Hepatocyte (in vitro differentiated cells): Measurements from ENCODE around the gene THSD4. TPM values are rescaled to one million over a fixed set of nuclear protein-coding genes. Genes with fewer than 3 reads are reported as not detected.

ENCODE experiments used
- DNase-seq: peaks from one replicate; pipeline ENCODE4 v3.0.0-alpha.2; 2016; ENCODE audit warnings: low spot score
- H2AFZ ChIP-seq: fragments of 200-600 bp; sonication (generic); 2 replicates; pipeline ENCODE4 v1.6.0; 2016; ENCODE audit warnings: antibody characterized with exemption, mild to moderate bottlenecking
- H3K27ac ChIP-seq: fragments of 200-600 bp; sonication (generic); 2 replicates; pipeline ENCODE4 v1.5.1; 2016; ENCODE audit warnings: mild to moderate bottlenecking
- H3K27me3 ChIP-seq: fragments of 200-600 bp; sonication (generic); 2 replicates; pipeline ENCODE4 v1.6.1; 2016
- H3K36me3 ChIP-seq: fragments of 200-600 bp; sonication (generic); replicated peaks from 2 replicates; pipeline ENCODE4 v1.5.1; 2016; ENCODE audit warnings: low read depth; ENCODE audit not compliant: insufficient read depth
- H3K4me1 ChIP-seq: fragments of 200-600 bp; sonication (generic); 2 replicates; pipeline ENCODE4 v1.5.1; 2016; ENCODE audit warnings: mild to moderate bottlenecking, moderate library complexity; ENCODE audit not compliant: insufficient read depth
- H3K4me2 ChIP-seq: fragments of 200-600 bp; sonication (generic); 2 replicates; pipeline ENCODE4 v1.6.0; 2016
- H3K4me3 ChIP-seq: fragments of 200-600 bp; sonication (generic); 2 replicates; pipeline ENCODE4 v1.5.1; 2016; ENCODE audit warnings: mild to moderate bottlenecking
- H3K79me2 ChIP-seq: fragments of 200-600 bp; sonication (generic); 2 replicates; pipeline ENCODE4 v1.6.0; 2017; ENCODE audit warnings: mild to moderate bottlenecking
- H3K9me2 ChIP-seq: fragments of 200-600 bp; sonication (generic); replicated peaks from 2 replicates; pipeline ENCODE4 v1.6.0; 2017; ENCODE audit warnings: mild to moderate bottlenecking; ENCODE audit not compliant: insufficient read depth
- H3K9me3 ChIP-seq: fragments of 200-600 bp; sonication (generic); 2 replicates; pipeline ENCODE4 v1.5.1; 2016; ENCODE audit warnings: low read depth, mild to moderate bottlenecking
- H4K20me1 ChIP-seq: fragments of 200-600 bp; sonication (generic); 2 replicates; pipeline ENCODE4 v1.6.0; 2016; ENCODE audit warnings: mild to moderate bottlenecking; ENCODE audit not compliant: insufficient read depth, poor library complexity, severe bottlenecking
- EZH2 ChIP-seq: fragments of 200-600 bp; sonication (generic); IDR thresholded peaks from 2 replicates; pipeline ENCODE4 v1.6.1; 2016; ENCODE audit warnings: antibody characterized with exemption, mild to moderate bottlenecking, borderline replicate concordance
- EZH2phosphoT487 ChIP-seq: fragments of 200-600 bp; sonication (generic); IDR thresholded peaks from one replicate; pipeline ENCODE4 v1.6.1; 2018; ENCODE audit warnings: antibody characterized with exemption, mild to moderate bottlenecking, low read depth, moderate library complexity; ENCODE audit not compliant: unreplicated experiment, severe bottlenecking
- WGBS: methylation state at CpG from one replicate; pipeline ENCODE4 v1.1.6; 2016; ENCODE audit warnings: low lambda C conversion rate; ENCODE audit errors: missing lambda C conversion rate; 5-methylcytosine and 5-hydroxymethylcytosine counted together
- polyA plus RNA-seq: library from polyadenylated mRNA; unstranded; fragments of >200 nt; fragmentation: Nextera tagmentation; extraction: Ambion mirVana; gene quantifications from 2 replicates; pipeline ENCODE4 v1.2.1, GENCODE V29; 2016
- total RNA-seq: library from RNA; depleted of rRNA; stranded (reverse); fragments of >200 nt; gene quantifications from 2 replicates; pipeline ENCODE4 v1.2.3, GENCODE V29; 2014
- TF ChIP-seq, protein P1 (sequence below): fragments of 200-600 bp; sonication (generic); IDR thresholded peaks from 2 replicates; pipeline ENCODE4 v1.5.1; 2016; ENCODE audit warnings: antibody characterized with exemption, mild to moderate bottlenecking; ENCODE audit not compliant: poor library complexity

Gene THSD4
- total and polyA plus RNA-seq, 2 experiments from 2014 or later, result 4.3 to 7.0 TPM

DNA sequence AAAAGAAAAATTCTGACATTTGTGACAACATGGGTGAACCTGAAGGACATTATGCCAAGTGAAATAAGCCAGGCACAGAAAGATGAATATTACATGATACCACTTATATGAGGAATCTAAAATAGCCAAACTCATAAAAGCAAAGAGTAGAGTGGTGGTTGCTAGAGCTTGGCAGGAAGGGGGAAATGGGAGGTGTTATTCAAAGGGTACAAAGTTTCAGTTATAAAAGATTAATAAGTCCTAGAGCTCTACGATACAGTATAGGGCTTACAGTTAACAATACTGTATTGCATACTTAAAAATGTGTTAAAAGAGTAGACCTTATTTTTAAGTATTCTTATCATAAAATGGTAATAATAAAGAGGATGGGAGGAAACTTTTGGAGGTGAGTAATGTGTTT is 583.5 kb downstream of the THSD4 start:
- Histone ChIP-seq H3K4me3 (no peak overlapping the region), H3K9me2 (no peaks in the 10 kb centered on the region), H3K36me3 (no peaks in the 10 kb centered on the region), H3K27ac (no peak overlapping the region), H4K20me1 (no peaks in the 10 kb centered on the region), H2AFZ (no peak overlapping the region), H3K79me2 (no peaks in the 10 kb centered on the region), H3K9me3 (no peaks in the 10 kb centered on the region), H3K4me1 (no peaks in the 10 kb centered on the region), H3K27me3 (no peaks in the 10 kb centered on the region), H3K4me2 (no peak overlapping the region)
- DNase-seq, result no peak
- TF ChIP-seq EZH2, result no peak
- TF ChIP-seq, protein P1, sequence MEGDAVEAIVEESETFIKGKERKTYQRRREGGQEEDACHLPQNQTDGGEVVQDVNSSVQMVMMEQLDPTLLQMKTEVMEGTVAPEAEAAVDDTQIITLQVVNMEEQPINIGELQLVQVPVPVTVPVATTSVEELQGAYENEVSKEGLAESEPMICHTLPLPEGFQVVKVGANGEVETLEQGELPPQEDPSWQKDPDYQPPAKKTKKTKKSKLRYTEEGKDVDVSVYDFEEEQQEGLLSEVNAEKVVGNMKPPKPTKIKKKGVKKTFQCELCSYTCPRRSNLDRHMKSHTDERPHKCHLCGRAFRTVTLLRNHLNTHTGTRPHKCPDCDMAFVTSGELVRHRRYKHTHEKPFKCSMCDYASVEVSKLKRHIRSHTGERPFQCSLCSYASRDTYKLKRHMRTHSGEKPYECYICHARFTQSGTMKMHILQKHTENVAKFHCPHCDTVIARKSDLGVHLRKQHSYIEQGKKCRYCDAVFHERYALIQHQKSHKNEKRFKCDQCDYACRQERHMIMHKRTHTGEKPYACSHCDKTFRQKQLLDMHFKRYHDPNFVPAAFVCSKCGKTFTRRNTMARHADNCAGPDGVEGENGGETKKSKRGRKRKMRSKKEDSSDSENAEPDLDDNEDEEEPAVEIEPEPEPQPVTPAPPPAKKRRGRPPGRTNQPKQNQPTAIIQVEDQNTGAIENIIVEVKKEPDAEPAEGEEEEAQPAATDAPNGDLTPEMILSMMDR, result no peak
- no peak for TF ChIP-seq EZH2phosphoT487
- 88% methylated on average over 1 of the region's 1 CpG for WGBS

DNA sequence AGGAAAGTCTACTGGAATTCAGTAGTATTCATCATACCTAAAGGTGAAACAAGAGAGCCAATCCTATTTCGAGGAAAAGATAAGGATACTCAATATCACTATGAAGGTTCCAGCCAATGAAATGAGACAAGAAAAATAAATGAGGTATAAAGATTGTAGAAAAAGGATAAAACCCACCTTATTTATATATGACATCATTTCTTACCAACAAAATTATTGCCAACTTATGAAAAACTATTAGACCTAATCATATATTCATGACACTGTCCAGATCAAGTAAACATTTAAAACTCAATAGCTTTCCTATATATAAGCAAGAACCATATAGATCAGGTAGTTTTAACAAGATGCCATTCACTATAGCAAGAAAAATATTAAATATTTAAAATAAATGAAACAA is 584.7 kb downstream of the THSD4 start:
- H2AFZ ChIP-seq, result no peak overlapping the region
- H3K9me2 ChIP-seq, result no peaks in the 10 kb centered on the region
- H3K9me3 ChIP-seq, result no peaks in the 10 kb centered on the region
- TF ChIP-seq, protein P1, result no peak
- no peak for TF ChIP-seq EZH2phosphoT487
- TF ChIP-seq EZH2, result no peak
- no peaks in the 10 kb centered on the region for H3K27me3 ChIP-seq
- no peak overlapping the region for H3K4me2 ChIP-seq
- H3K27ac ChIP-seq, result no peak overlapping the region
- no peaks in the 10 kb centered on the region for H4K20me1 ChIP-seq
- no peak overlapping the region for H3K4me3 ChIP-seq
- H3K4me1 ChIP-seq, result no peaks in the 10 kb centered on the region
- WGBS, result 100% methylated on average over 1 of the region's 1 CpG
- no peak for DNase-seq
- H3K36me3 ChIP-seq, result no peaks in the 10 kb centered on the region
- no peaks in the 10 kb centered on the region for H3K79me2 ChIP-seq

DNA sequence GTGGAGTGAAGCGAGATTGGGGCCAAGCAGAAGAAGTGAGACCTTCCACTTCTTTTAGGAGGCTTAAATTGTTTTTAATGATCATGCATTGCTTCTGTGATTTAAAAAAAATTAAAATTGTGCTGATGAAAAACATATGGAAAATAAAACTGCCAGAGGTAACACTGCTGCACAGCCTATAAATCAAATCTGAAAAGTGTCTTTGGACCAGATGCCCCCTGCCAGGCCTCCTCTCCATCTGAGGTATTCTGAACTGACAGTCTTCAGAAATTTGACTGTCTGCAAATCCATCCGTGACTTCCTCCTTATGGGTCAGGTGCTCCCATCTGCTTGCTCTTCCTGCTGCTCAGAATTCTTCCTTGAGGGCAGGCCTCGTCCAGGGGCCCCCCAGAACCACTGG is 586.5 kb downstream of the THSD4 start:
- 69% methylated on average over 3 of the region's 3 CpGs for WGBS
- no peaks in the 10 kb centered on the region for H3K9me2 ChIP-seq
- TF ChIP-seq EZH2 (no peak), EZH2phosphoT487 (no peak)
- TF ChIP-seq, protein P1, result no peak
- H3K4me1 ChIP-seq, result no peaks in the 10 kb centered on the region
- H3K9me3 ChIP-seq, result no peaks in the 10 kb centered on the region
- no peaks in the 10 kb centered on the region for H3K36me3 ChIP-seq
- no peaks in the 10 kb centered on the region for H3K27me3 ChIP-seq
- no peak overlapping the region for H3K4me2 ChIP-seq
- H3K4me3 ChIP-seq, result no peak overlapping the region
- H4K20me1 ChIP-seq, result no peaks in the 10 kb centered on the region
- H2AFZ ChIP-seq, result no peak overlapping the region
- H3K27ac ChIP-seq, result no peak overlapping the region
- H3K79me2 ChIP-seq, result no peaks in the 10 kb centered on the region
- no peak for DNase-seq

DNA sequence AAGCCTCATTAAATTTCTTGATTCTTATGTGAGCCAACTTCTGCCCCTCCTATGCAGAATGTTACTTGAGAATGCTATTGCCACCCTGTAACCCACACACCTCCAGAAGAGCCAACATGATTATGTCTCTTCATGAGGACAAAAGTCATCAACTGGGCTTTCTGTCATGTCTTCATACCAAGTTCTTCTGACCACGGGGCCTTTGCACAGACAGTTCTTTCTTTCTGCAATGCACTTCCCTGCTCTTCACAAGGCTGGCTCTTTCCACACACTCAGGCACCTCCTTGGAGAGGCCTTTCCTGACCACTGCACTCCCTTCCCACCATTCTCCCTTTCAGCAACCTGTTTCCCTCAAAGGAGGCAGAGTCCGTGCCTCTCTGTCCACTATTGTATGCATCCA is 587.2 kb downstream of the THSD4 start:
- Histone ChIP-seq H3K4me3 (no peak overlapping the region), H3K4me1 (no peaks in the 10 kb centered on the region), H2AFZ (no peak overlapping the region), H3K36me3 (no peaks in the 10 kb centered on the region), H3K79me2 (no peaks in the 10 kb centered on the region), H3K4me2 (no peak overlapping the region), H3K27ac (no peak overlapping the region), H3K27me3 (no peaks in the 10 kb centered on the region), H3K9me2 (no peaks in the 10 kb centered on the region), H4K20me1 (no peaks in the 10 kb centered on the region), H3K9me3 (no peaks in the 10 kb centered on the region)
- 95% methylated on average over 2 of the region's 2 CpGs for WGBS
- TF ChIP-seq, protein P1, result no peak
- TF ChIP-seq EZH2 (no peak), EZH2phosphoT487 (no peak)
- DNase-seq, result no peak
